ENCODE data around the gene CRYM. TPM values are rescaled to one million over a fixed set of nuclear protein-coding genes. Genes with fewer than 3 reads are reported as not detected.

The CRYM gene
- total and polyA plus RNA-seq, 10 of the 15 experiments (the other 5 are each of a cell fraction or from before 2014, with no cell fraction given) = 0.30 to 6.1 (median 3.9) TPM

GRCh38 chr16:21214086-21214485 is 64.0 kb downstream of the CRYM start (continued):
- TF ChIP-seq CEBPZ (IDR thresholded peaks at IDR 0.05; ENCODE audit: low read depth, low read length) = no peak
- TF ChIP-seq SREBF1 (IDR thresholded peaks at IDR 0.05; ENCODE audit: low read length) = no peak
- TF ChIP-seq FOXK2 (IDR thresholded peaks at IDR 0.05) = no peak
- TF ChIP-seq ZBTB40 (IDR thresholded peaks at IDR 0.05; ENCODE audit: borderline replicate concordance) = no peak
- TF ChIP-seq SMARCA5 (IDR thresholded peaks at IDR 0.05) = no peak
- no peak for TF ChIP-seq RB1 (IDR thresholded peaks at IDR 0.05; ENCODE audit: borderline replicate concordance)
